ENCODE measurements around the gene MYO1E. TPM values are rescaled to one million over a fixed set of nuclear protein-coding genes. Genes with fewer than 3 reads are reported as not detected.

Gene MYO1E
- total RNA-seq, 1 donor from 2014 or later, result 45.5 TPM

GRCh38 chr15:59242649-59243048 lies 130.0 kb downstream of the MYO1E start:
- intact Hi-C loops (cut with micrococcal nuclease), result no loop called here

GRCh38 chr15:59240036-59240435 lies 132.6 kb downstream of the MYO1E start:
- intact Hi-C loops (cut with micrococcal nuclease), result no loop called here

GRCh38 chr15:59237924-59238331 lies 134.7 kb downstream of the MYO1E start:
- intact Hi-C loops (cut with micrococcal nuclease), result no loop called here

GRCh38 chr15:59237119-59237855 lies 135.4 kb downstream of the MYO1E start:
- intact Hi-C loops (cut with micrococcal nuclease), result no loop called here

- intact Hi-C loops (cut with micrococcal nuclease), result no loop called here
These were observed 136.3 kb downstream of the MYO1E start for GRCh38 chr15:59236394-59236793.

DNA sequence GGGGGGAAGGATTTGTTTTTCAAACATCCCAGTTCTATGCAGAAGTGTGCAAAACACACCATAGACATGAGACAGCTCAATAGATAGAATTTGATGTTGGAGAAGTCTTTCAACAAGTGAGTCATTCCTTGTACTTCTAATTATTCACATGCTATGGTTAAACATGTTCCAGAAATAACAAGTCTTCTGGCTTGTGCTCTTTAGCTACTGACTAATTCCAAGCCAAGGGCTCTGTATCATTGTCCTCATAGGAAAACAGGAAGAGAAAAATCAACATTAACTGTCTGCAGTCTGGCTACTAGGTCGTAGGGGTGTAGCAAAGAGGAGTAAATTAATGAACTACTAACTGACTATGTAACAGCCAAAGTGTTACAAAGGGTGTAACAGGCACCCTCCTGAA lies 140.2 kb downstream of the MYO1E start:
- intact Hi-C loops (cut with micrococcal nuclease), result no loop called here

DNA sequence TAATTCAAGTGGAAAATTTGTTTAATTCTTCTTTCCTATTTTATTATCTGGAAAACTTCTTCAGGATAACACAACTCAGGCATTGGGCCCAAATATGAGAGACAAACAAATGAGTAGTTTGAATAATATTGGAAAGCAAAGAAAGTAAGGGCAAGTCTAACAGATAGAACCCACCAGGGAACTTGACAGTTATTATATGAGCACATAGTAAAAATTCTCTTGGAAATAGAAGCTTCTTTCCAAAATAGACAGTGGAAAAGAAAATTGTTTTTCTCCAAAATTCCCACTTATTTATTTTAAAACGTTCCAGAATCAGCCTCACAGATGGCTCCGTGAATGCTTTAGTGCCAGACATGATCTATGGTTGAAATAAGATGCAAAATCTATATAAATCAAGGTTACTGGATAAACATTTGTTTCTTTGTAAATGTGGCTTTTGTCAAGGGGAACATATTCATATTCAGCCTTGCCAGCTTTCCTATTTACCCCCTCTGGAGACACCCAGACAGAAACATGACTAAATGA lies 142.1 kb downstream of the MYO1E start:
- intact Hi-C loops (cut with micrococcal nuclease), result no loop called here

DNA sequence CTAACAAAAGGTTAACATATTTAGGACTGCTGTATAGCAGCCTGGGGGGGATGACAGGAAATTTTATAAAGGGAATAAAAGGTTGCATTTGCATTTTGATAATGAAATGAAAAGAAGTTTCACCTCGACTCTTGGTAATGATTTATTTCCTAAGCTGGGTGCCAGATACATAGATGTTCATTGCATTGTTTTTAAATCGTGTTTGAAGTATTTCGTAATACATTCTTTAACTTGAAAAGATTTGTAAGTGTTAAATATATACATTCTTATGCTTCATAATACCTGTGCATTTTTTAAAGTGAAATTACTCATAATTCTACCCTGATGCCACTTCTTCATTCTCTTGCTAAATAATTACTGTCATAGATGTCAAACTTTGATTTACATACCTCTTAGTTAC lies 143.2 kb downstream of the MYO1E start:
- intact Hi-C loops (cut with micrococcal nuclease), result no loop called here

- intact Hi-C loops (cut with micrococcal nuclease), result no loop called here
These were observed 143.7 kb downstream of the MYO1E start for GRCh38 chr15:59229015-59229414.

- intact Hi-C loops (cut with micrococcal nuclease), result no loop called here
These were observed 145.7 kb downstream of the MYO1E start for GRCh38 chr15:59227021-59227420.

DNA sequence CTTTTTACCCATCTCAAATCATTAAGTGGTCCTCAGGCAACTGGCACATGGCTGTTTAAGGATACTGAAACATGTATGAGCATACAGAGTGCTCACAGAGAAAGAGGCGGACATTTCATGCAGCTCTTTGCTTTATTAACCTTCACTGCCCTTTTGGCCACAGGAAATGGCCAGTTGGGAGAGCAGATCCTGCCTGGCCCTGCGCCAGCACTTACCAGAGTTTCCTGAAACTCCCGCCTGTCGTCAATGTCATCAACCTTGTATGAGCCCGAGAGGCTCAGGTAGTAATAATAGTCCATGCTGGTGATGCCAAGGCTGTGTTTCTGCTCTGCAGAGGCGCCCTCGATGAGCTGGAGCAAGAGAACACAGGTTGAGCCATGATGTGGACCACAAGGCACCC lies 148.2 kb downstream of the MYO1E start:
- intact Hi-C loops (cut with micrococcal nuclease), result no loop called here

DNA sequence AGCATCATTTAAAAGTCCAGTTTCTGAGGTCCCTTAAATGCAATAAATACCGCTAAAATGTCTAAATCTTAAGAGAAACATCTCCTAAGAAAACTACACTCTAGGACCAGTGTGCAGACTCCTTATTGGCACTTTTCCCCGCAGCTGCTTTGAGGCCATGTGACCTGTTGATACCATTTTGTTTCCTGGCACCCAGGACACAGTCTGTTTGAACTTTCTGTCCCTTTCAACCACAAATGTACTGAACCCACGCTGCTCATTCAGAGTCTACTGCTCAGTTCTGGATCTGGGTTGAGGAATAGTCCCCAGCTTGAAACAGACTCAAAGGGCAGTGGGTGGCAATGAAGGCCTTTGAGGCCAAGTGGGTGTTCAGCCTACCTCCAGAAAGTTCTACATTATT lies 148.9 kb downstream of the MYO1E start:
- intact Hi-C loops (cut with micrococcal nuclease), result no loop called here

DNA sequence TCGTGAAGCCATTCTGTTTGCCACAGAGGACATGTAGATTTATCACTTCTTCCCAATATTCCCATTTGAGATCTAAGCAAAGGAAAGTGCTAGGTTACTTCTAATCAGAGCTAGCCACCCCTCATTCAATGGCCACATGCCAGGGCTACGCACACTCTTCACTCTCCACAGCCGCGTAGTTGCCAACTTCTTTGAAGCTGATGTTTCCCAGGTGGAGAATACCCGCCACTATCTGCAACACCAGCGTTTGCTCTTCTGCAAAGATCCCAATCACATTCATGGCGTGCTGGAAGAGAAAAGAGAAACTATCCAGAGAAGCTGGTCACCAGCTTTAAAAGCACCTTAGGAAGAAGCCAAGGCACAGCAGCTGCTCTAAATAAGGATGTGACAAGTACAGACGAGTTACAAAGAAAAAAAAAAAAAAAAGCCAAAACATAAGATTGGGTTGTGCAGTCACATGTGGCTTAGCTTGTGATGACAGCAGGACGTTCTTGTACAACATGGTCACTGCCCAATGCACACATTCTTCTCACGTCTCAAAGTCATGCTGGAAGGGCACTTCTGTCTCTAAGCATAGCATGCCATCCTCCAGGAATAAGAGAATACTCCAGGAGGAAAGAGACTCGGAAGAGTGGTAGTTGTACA lies 149.6 kb downstream of the MYO1E start:
- intact Hi-C loops (cut with micrococcal nuclease), result no loop called here

DNA sequence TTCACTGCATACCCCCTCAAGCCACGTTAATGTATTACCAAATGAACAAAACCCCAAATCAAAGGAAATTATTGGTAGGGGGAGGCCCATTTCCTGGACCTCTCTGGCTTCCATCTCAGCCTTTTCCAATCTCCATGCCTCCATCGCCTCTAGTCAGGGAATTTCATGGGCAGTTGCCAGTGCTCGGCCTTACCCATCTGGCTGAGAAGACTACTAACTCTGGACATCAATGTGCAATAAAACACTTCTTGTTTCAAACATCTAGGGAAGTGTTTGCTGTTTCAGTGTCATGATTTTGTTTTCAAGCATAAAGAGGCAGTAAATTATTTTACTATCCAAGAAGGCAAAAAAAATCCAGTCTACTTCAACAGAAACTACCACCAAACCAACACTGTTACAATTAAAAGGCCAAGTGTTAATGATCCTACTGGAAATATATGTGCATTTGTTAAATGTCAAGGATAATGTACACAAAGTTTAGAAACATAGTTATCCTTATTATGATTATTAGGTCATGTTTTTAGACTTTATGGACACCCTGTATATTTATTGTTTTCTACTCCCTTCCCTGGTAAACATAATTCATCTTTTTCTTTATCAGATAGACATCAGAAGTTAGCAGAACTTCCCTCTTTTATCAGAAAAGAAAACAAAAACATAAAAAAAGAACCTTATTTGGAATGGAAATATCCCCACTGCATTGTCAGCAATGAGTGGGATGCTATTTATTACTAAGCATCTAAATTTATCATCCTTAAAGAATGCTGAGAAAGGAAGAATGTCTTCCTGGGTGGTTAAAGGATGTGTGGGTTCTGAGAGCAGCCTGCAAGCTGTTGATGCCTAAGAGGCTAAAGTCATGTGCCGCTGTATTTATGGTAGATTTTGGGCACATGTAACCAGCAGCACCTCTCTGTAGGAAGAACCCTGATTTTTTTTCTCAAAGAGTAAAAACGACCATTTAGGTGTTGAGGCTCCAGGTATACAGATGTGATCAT lies 150.9 kb downstream of the MYO1E start:
- intact Hi-C loops (cut with micrococcal nuclease), result no loop called here

DNA sequence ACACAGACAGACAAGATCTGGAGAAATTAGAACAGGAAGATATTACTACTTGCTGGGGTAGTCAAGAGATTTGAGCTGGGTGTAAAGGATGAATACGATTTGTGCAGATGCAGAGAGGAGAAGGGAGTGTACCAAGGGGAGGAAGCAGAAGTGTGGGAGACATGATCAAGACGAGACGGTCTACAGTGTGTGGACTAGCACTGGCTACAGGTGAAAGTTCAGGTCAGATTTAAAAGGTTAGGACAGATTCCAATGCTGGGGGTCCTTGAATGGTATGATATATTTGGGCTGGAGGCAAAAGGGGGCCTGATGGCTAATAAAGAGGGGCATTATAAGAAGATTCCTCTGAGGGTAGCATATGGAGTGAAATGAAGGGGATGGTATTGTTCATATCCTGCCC lies 154.0 kb downstream of the MYO1E start:
- intact Hi-C loops (cut with micrococcal nuclease), result no loop called here

DNA sequence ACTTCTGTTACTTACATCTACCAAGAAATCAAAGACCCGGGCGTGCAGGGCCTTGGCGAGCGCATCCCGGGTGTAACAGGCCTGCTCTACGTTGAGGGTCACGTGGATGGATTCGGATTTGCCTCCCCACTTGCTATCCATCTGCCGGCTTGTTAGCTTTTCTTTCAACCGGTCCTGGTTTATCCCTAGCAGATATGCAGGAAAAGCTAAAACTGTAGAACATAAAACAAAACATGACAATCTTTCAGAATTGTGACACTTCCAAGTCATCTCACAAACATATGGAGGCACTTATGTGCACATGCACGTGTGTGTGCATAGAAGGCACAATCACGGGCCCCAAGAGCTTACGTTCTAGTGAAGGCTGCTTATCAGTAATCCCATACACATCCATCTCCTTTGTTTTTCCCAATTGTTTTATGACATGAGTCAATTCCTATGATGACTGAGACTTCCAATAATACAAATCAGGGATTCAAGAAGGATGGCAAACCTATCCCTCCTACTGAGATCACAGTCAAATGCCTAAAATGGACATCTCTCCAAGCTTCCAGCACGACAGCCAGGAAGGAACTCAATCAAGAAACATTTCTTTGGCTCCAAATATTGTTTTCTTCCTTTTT lies 154.7 kb downstream of the MYO1E start:
- intact Hi-C loops (cut with micrococcal nuclease), result no loop called here

DNA sequence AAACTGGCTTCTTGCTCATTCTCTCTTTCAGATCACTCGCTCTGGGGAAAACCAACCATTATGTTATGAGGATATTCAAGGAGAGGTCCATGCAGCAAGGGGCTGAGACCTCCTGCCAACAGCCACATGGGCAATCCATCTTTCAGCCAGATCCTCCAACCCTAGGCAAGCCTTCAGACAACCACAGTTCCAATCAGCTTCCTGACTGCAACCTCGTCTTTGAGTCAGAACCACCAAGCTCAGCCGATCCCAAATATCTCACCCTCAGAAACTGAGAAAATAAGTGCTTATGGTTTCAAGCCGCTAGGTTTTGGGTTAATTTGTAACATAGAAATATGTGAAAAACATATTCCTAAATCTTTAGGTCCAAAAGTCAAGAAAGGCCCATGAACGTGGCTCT lies 155.8 kb downstream of the MYO1E start:
- intact Hi-C loops (cut with micrococcal nuclease), result no loop called here

- intact Hi-C loops (cut with micrococcal nuclease), result no loop called here
These were observed 162.5 kb downstream of the MYO1E start for GRCh38 chr15:59210186-59210585.

- intact Hi-C loops (cut with micrococcal nuclease), result no loop called here
These were observed 163.9 kb downstream of the MYO1E start for GRCh38 chr15:59208613-59209249.

- intact Hi-C loops (cut with micrococcal nuclease), result no loop called here
These were observed 166.0 kb downstream of the MYO1E start, which contains the start of gene LDHAL6B for GRCh38 chr15:59206623-59207183. Gene LDHAL6B (plus strand): TSS chr15:59206843. CDS start chr15:59206941, 98 bp downstream.

Measured in T-helper 2 cell treated with Interferon-gamma antibody and Interleukin-4, amounts not matched to agents 100 ng/mL and 5 ng/mL, for 36 hours (primary cell).